ENCODE results near the gene GNG7.
"Not testable (repeated sequence)": the region's sequence is repeated elsewhere in the genome, so short reads cannot be mapped to it uniquely, and the experiment has no call there.

GNG7 gene

GRCh38 chr19:2717638-2718541 is 15.4 kb upstream of the GNG7 start:
- FAIRE-seq: no peak
- TF ChIP-seq POLR2AphosphoS5 (IDR thresholded peaks at IDR 0.05; ENCODE audit: low read depth, low read length) (no peak), POLR2A (IDR thresholded peaks at IDR 0.05; ENCODE audit: low read depth, low read length) (no peak), TAF1 (IDR thresholded peaks at IDR 0.05; ENCODE audit: borderline replicate concordance, low read depth, low read length) (no peak)
- no peak for DNase-seq (ENCODE audit: insufficient read length)

GRCh38 chr19:2716722-2717637 is 14.5 kb upstream of the GNG7 start:
- no peak for FAIRE-seq
- no peak for DNase-seq (ENCODE audit: insufficient read length)
- no peak for TF ChIP-seq TAF1 (IDR thresholded peaks at IDR 0.05; ENCODE audit: borderline replicate concordance, low read depth, low read length)
- TF ChIP-seq POLR2AphosphoS5 (IDR thresholded peaks at IDR 0.05; ENCODE audit: low read depth, low read length): no peak
- no peak for TF ChIP-seq POLR2A (IDR thresholded peaks at IDR 0.05; ENCODE audit: low read depth, low read length)

- FAIRE-seq (no peak), DNase-seq (ENCODE audit: insufficient read length) (no peak)
- TF ChIP-seq POLR2A (IDR thresholded peaks at IDR 0.05; ENCODE audit: low read depth, low read length) (no peak), TAF1 (IDR thresholded peaks at IDR 0.05; ENCODE audit: borderline replicate concordance, low read depth, low read length) (no peak), POLR2AphosphoS5 (IDR thresholded peaks at IDR 0.05; ENCODE audit: low read depth, low read length) (no peak)
These were observed 13.8 kb upstream of the GNG7 start for GRCh38 chr19:2716275-2716650.

- DNase-seq (ENCODE audit: insufficient read length) (no peak), FAIRE-seq (no peak)
These were observed 13.2 kb upstream of the GNG7 start for GRCh38 chr19:2715470-2716274.

DNA sequence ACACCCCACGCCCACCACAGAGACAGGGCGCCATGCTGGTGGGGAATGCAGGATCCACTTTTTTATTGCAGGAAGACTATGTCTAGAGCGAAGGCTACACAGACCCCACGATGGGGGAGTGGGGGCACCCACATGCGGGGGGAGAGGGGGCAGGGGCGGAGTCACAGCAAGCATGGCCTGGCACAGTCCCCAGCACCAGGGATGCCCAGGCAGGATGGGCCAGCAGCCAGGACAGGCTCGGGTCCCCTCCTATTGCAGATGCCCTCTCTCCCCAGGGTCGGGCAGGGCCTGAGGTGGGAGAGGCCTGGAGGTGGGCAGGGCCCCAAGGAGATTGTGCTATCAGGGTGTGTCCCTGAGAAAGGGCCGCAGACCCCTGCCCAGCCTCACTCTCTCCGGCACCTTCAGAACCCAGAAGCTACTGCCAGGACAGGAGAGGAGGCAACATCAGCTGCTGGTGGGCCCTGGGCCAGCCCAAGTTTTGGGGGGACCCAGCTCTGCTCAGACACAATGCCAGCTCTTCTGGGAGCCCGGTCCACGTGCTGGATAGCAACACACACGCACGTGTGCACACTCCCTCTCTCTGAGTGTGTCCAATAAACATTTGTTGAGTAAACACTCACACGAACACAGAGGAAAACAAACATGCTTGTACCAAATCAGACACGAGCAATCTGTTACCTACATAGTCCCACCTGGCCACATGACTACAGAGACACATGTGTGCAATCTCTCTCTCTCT is 12.2 kb upstream of the GNG7 start:
- DNase-seq (ENCODE audit: insufficient read length) (no peak), FAIRE-seq (no peak)
- TF ChIP-seq POLR2A (IDR thresholded peaks at IDR 0.05; ENCODE audit: low read depth, low read length): no peak
- TF ChIP-seq TAF1 (IDR thresholded peaks at IDR 0.05; ENCODE audit: borderline replicate concordance, low read depth, low read length): no peak
- TF ChIP-seq POLR2AphosphoS5 (IDR thresholded peaks at IDR 0.05; ENCODE audit: low read depth, low read length): no peak

More at GRCh38 chr19:2715470-2716274, 13.2 kb upstream of the GNG7 start:
- TF ChIP-seq POLR2AphosphoS5 (IDR thresholded peaks at IDR 0.05; ENCODE audit: low read depth, low read length) (no peak), TAF1 (IDR thresholded peaks at IDR 0.05; ENCODE audit: borderline replicate concordance, low read depth, low read length) (no peak), POLR2A (IDR thresholded peaks at IDR 0.05; ENCODE audit: low read depth, low read length) (no peak)

DNA sequence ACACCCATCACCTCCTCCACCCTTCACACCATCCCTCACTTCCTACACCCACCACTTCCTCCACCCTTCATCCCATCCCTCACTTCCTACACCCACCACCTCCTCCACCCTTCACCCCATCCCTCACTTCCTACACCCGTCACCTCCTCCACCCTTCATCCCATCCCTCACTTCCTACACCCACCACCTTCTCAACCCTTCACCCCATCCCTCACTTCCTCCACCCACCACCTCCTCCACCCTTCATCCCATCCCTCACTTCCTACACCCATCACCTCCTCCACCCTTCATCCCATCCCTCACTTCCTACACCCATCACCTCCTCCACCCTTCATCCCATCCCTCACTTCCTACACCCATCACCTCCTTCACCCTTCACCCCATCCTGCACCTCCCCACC is 11.6 kb upstream of the GNG7 start:
- not testable (repeated sequence) for FAIRE-seq; DNase-seq (ENCODE audit: insufficient read length)

DNA sequence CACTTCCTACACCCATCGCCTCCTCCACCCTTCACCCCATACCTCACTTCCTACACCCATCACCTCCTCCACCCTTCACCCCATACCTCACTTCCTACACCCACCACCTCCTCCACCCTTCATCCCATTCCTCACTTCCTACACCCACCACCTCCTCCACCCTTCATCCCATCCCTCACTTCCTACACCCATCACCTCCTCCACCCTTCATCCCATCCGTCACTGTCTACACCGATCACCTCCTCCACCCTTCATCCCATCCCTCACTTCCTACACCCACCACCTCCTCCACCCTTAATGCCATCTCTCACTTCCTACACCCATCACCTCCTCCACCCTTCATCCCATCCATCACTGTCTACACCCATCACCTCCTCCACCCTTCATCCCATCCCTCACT is 10.7 kb upstream of the GNG7 start:
- not testable (repeated sequence) for DNase-seq (ENCODE audit: insufficient read length); FAIRE-seq

GRCh38 chr19:2711875-2712205 is 9.3 kb upstream of the GNG7 start:
- no peak for FAIRE-seq

GRCh38 chr19:2711172-2711874 is 8.8 kb upstream of the GNG7 start:
- DNase-seq (ENCODE audit: insufficient read length): no peak
- TF ChIP-seq TAF1 (IDR thresholded peaks at IDR 0.05; ENCODE audit: borderline replicate concordance, low read depth, low read length) (no peak), POLR2AphosphoS5 (IDR thresholded peaks at IDR 0.05; ENCODE audit: low read depth, low read length) (no peak), POLR2A (IDR thresholded peaks at IDR 0.05; ENCODE audit: low read depth, low read length) (no peak)
- FAIRE-seq: no peak

More at GRCh38 chr19:2711875-2712205, 9.3 kb upstream of the GNG7 start:
- DNase-seq (ENCODE audit: insufficient read length): no peak
- TF ChIP-seq POLR2A (IDR thresholded peaks at IDR 0.05; ENCODE audit: low read depth, low read length) (no peak), TAF1 (IDR thresholded peaks at IDR 0.05; ENCODE audit: borderline replicate concordance, low read depth, low read length) (no peak), POLR2AphosphoS5 (IDR thresholded peaks at IDR 0.05; ENCODE audit: low read depth, low read length) (no peak)

- no peak for TF ChIP-seq TAF1 (IDR thresholded peaks at IDR 0.05; ENCODE audit: borderline replicate concordance, low read depth, low read length)
- no peak for TF ChIP-seq POLR2AphosphoS5 (IDR thresholded peaks at IDR 0.05; ENCODE audit: low read depth, low read length)
- no peak for TF ChIP-seq POLR2A (IDR thresholded peaks at IDR 0.05; ENCODE audit: low read depth, low read length)
- DNase-seq (ENCODE audit: insufficient read length) (no peak), FAIRE-seq (no peak)
These were observed 3.8 kb upstream of the GNG7 start for GRCh38 chr19:2706251-2706650.
